Mammary epithelial cell (primary cell): ENCODE results near the gene IFNA7.

Experiments used
- CTCF ChIP-seq, 2 donors: IDR thresholded peaks in 1 of 2; conservative IDR thresholded peaks in 1 of 2; 2 replicates each; pipeline ENCODE4 v1.5.1; 2011 to 2012; ENCODE audit warnings: inconsistent platforms in 2 of 2, low read length in 2 of 2, mild to moderate bottlenecking in 2 of 2, control low read depth in 1 of 2, low read depth in 1 of 2; ENCODE audit not compliant: insufficient read depth in 1 of 2; ENCODE audit errors: extremely low read depth in 1 of 2
- EZH2 ChIP-seq: IDR thresholded peaks from 2 replicates; pipeline ENCODE4 v1.6.1; 2012; ENCODE audit warnings: low read length, inconsistent platforms, borderline replicate concordance

GRCh38 chr9:21233258-21233657 lies 31.3 kb upstream of the IFNA7 start:
- no peak for TF ChIP-seq CTCF (conservative IDR thresholded peaks at IDR 0.05 in 1 of 2, IDR thresholded peaks at IDR 0.05 in 1 of 2; ENCODE audit: extremely low read depth in 1 of 2, insufficient read depth in 1 of 2, low read depth in 1 of 2, low read length in 2 of 2)
- no peak for TF ChIP-seq EZH2
